Osteocyte (in vitro differentiated cells): ENCODE data around the gene TSSC4. TPM values are rescaled to one million over a fixed set of nuclear protein-coding genes. Genes with fewer than 3 reads are reported as not detected.

ENCODE experiments used
- DNase-seq: peaks from one replicate; pipeline ENCODE4 v3.0.0; 2021; ENCODE audit warnings: mixed read lengths; ENCODE audit not compliant: unreplicated experiment; ENCODE audit errors: extremely low spot score
- H3K27ac Mint-ChIP-seq: one replicate; pipeline ENCODE4 v1.8.0; 2021; ENCODE audit warnings: mild to moderate bottlenecking, mixed read lengths; ENCODE audit not compliant: unreplicated experiment
- H3K27me3 Mint-ChIP-seq: one replicate; pipeline ENCODE4 v1.8.0; 2021; ENCODE audit warnings: mixed read lengths; ENCODE audit not compliant: unreplicated experiment
- H3K36me3 Mint-ChIP-seq: one replicate; pipeline ENCODE4 v1.8.0; 2021; ENCODE audit warnings: mixed read lengths; ENCODE audit not compliant: unreplicated experiment
- H3K4me1 Mint-ChIP-seq: one replicate; pipeline ENCODE4 v1.8.0; 2021; ENCODE audit warnings: mixed read lengths; ENCODE audit not compliant: unreplicated experiment
- H3K4me3 Mint-ChIP-seq: one replicate; pipeline ENCODE4 v1.8.0; 2021; ENCODE audit warnings: mild to moderate bottlenecking, moderate library complexity, mixed read lengths; ENCODE audit not compliant: unreplicated experiment
- H3K9me3 Mint-ChIP-seq: one replicate; pipeline ENCODE4 v1.8.0; 2021; ENCODE audit warnings: mixed read lengths; ENCODE audit not compliant: unreplicated experiment
- CTCF ChIP-seq: fragments of 200-600 bp; sonication (generic); IDR thresholded peaks from 2 replicates; pipeline ENCODE4 v1.5.0; 2021; ENCODE audit warnings: antibody characterized with exemption, mild to moderate bottlenecking, moderate library complexity
- total RNA-seq: library from RNA; stranded (reverse); gene quantifications from 2 replicates; pipeline ENCODE4 v1.2.1, GENCODE V29; 2021

Gene TSSC4
- total RNA-seq, 1 donor from 2014 or later = 50.6 TPM

- Mint-ChIP-seq H3K4me1 (peaks cover 2% of the 10 kb centered on the region), H3K27ac (no peak overlapping the region), H3K27me3 (no peaks in the 10 kb centered on the region), H3K4me3 (no peak overlapping the region), H3K36me3 (no peaks in the 10 kb centered on the region), H3K9me3 (no peaks in the 10 kb centered on the region)
- TF ChIP-seq CTCF = no peak
- no peak for DNase-seq
These were observed 17.5 kb downstream of the TSSC4 start for GRCh38 chr11:2417856-2418692.

GRCh38 chr11:2418693-2419360 lies 18.3 kb downstream of the TSSC4 start:
- Mint-ChIP-seq H3K4me1 (peaks cover 2% of the 10 kb centered on the region), H3K27me3 (no peaks in the 10 kb centered on the region), H3K9me3 (no peaks in the 10 kb centered on the region), H3K4me3 (no peak overlapping the region), H3K27ac (no peak overlapping the region), H3K36me3 (no peaks in the 10 kb centered on the region)
- DNase-seq = no peak
- no peak for TF ChIP-seq CTCF

- Mint-ChIP-seq H3K9me3 (no peaks in the 10 kb centered on the region), H3K36me3 (no peaks in the 10 kb centered on the region), H3K27ac (no peak overlapping the region), H3K27me3 (no peaks in the 10 kb centered on the region), H3K4me3 (no peak overlapping the region), H3K4me1 (peaks cover 2% of the 10 kb centered on the region)
- no peak for DNase-seq
- TF ChIP-seq CTCF = peak; percentile 89
These were observed 19.3 kb downstream of the TSSC4 start for GRCh38 chr11:2419638-2420501.

- Mint-ChIP-seq H3K9me3 (no peaks in the 10 kb centered on the region), H3K36me3 (no peaks in the 10 kb centered on the region), H3K27ac (no peak overlapping the region), H3K4me3 (no peak overlapping the region), H3K4me1 (peaks cover 2% of the 10 kb centered on the region), H3K27me3 (no peaks in the 10 kb centered on the region)
- DNase-seq = no peak
- peak; percentile 98 for TF ChIP-seq CTCF
These were observed 20.1 kb downstream of the TSSC4 start for GRCh38 chr11:2420502-2421225.
